GM21390 (cell line): Measurements from ENCODE around the gene CLDN24.
"Not testable (repeated sequence)": the region's sequence is repeated elsewhere in the genome, so short reads cannot be mapped to it uniquely, and the experiment has no call there.

ENCODE experiments used
- ATAC-seq: cut with Tn5 transposase; IDR thresholded peaks from one replicate; pipeline ENCODE4 v1.9.1; 2021; ENCODE audit not compliant: unreplicated experiment

CLDN24 gene

DNA sequence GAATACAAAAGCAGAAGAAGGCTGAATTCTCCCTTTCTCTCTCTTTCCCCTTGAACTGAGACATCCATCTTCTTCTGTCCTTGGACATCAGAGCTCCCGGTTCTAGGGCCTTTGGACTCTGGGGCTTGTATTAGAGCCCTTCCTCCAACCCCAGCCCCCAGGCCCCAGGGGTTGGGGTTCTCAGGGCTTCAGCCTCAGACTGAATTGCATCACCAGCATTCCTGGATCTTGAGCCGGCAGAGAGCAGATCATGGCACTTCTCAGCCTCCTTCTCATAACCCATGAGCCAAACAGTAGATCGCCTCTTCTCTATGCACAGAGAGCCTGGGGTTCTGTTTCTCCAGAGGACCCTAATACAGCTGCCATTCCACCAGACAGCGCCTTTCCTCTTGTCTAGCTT is 25.3 kb upstream of the CLDN24 start:
- ATAC-seq: no peak

GRCh38 chr4:183347146-183347545 is 24.9 kb upstream of the CLDN24 start:
- ATAC-seq: no peak

DNA sequence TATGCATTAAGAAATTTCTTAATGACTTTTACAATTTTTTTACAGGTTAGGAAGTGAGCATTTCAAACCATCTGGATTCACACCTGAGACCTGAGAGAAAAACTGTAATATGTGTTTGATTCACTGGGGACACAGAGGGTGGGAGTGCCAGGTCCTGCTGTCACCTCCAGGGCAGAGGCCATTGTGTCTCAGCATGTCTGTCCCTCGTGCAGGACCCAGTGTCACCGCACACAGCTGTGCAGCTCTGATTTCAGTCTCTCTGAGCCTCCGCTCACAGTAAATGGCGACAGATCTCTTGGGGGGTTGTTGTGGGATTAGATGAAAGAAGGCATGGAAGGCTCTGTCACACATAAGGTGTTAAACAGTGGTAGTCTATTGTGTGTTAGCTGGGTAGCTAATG is 23.0 kb upstream of the CLDN24 start:
- no peak for ATAC-seq

- no peak for ATAC-seq
These were observed 22.5 kb upstream of the CLDN24 start for GRCh38 chr4:183344523-183345255.

- ATAC-seq: no peak
These were observed 21.5 kb upstream of the CLDN24 start for GRCh38 chr4:183343730-183344129.

- no peak for ATAC-seq
These were observed 20.6 kb upstream of the CLDN24 start for GRCh38 chr4:183342541-183343533.

DNA sequence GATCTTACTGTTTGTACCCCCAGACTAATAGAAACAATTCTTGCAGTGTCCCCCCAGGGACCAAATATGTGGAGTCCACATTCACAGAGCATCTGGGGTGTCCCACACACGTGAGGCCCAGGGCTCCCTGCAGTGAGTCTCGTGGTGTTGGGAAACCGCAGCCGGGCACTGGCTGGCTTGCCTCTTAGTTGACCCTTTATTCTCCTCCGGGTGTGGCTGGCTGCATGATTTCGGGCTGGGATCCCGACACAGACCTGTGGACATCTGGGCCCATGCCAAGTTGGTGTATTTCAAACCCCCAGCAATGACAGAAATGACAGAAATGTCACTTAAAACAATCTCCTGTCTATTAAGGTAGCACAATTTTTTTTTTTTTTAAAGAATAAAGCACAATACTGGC is 15.6 kb upstream of the CLDN24 start:
- ATAC-seq: no peak

DNA sequence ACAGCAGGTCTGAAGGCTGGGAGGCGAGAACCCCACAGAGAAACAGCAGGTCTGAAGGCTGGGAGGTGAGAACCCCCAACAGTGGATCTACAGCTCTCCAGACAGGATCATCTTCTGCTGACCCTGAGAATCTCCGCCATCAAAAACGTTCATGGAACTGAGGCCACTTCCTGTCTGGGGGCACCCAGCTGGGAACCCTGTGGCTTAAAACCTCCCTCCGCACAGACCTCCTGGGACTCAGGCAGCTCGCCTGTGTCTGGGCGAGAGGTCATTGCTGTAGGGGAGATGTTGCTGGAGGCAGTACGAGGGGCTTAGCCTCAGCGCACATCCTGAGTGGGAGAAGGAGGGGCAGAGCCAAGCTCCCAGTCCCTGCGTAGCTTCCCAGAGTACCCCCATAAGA is 15.1 kb upstream of the CLDN24 start:
- ATAC-seq: no peak

DNA sequence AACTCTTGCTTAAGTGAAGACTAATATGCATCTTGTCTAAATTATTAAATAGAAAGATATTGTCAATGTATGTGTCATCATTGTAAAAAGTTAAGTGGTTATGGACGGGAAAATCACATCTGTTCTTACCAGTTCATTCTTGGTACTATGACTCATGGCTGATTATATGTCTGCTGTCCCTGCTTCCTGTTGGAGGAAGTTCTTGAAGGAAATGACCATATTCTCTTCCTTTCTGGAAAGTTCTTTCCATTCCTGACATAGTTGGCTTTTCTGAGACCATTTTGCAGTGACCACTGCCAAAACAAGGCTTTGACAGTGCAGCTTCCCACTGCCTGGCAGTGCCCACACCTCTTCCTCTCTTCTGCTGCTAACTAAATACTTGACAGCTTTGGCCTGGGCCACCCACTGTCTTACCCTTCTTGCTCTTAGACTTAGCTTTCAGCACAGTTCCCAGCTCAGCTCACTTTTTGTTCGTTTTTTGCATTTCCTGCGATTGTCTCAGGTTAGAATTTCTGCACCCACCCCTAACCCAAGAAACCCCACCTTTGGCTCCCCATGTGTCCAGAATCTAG is 13.2 kb upstream of the CLDN24 start:
- ATAC-seq: no peak

GRCh38 chr4:183333983-183334382 is 11.8 kb upstream of the CLDN24 start:
- ATAC-seq: no peak

- ATAC-seq: no peak
These were observed 11.0 kb upstream of the CLDN24 start for GRCh38 chr4:183333202-183333601.

DNA sequence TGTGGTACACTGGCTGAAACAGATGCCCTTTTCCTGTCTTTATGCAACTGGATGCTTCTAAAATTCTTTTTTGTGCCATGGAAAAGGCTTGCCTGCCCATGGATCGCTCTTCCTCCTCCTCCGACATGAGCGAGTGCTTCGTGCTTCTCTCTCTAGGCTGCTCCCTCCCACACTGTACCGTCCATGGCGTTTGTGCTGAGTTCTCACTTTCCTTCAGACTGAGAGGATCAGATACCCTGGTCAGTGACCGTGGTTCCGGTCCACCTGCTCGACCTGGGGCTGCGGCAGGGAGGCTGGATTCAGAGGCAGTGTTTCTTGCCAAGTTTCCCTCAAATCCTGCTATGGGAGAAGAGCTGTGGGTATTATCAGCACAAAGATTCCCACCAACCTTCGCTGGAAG is 10.2 kb upstream of the CLDN24 start:
- ATAC-seq: no peak

GRCh38 chr4:183330841-183331240 is 8.6 kb upstream of the CLDN24 start:
- ATAC-seq: no peak

GRCh38 chr4:183329954-183330742 is 7.9 kb upstream of the CLDN24 start:
- no peak for ATAC-seq

DNA sequence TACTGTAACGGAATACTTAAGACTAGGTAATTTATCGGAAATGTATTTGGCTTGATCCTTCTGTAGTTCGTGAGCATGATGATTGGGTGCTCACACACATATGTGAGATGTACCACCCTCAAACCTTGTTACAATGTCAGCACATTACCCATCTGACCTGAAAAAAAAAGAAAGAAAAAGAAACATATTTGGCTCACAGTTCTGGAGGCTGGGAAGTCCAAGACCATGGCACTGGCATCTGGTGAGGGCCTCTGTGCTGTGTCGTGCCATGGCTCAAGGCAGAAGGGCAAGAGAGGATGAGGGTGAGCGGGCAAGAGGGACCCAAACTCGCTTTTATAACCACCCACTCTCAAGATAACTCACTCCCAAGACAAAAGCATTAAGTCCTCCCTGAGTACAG is 7.0 kb upstream of the CLDN24 start:
- ATAC-seq: no peak

GRCh38 chr4:183328832-183329231 is 6.6 kb upstream of the CLDN24 start:
- no peak for ATAC-seq

- no peak for ATAC-seq
These were observed 5.6 kb upstream of the CLDN24 start for GRCh38 chr4:183327827-183328226.

DNA sequence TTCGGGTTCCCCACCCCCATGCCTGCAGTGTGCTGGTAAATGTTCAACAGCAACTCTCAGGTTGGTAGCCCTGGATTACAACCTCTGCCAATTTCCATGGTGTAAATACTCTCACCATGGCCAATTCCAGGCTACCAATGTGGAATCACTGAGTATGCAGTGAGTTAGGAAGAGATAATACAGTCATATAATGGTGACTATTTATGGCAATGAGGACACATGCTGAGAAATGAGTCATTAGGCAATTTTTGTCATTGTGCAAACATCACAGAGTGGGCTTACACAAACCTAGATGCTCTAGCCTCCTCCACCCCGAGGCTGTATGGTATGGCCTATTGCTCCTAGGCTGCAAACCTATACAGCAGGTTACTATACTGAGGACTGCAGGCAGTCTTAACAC is 4.6 kb upstream of the CLDN24 start:
- no peak for ATAC-seq

- ATAC-seq: not testable (repeated sequence)
These were observed 4.2 kb upstream of the CLDN24 start for GRCh38 chr4:183326387-183326786.

DNA sequence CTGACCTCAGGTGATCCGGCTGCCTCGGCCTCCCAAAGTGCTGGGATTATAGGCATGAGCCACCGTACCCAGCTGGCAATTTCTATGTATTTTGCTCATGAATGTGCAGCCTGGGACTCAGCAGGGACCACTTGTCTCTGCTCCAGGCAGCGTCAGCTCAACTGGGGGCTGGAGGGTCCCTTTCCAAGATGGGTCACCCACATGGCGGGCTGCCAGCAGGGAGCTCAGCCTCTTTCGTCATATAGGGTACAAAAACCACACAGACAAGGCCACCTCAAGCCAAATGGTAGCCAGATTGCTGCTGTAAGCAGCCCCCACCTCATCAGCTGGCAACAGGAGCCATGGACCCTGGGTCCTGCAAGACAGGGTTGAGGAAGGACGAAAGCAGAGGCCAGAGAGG is 2.4 kb upstream of the CLDN24 start:
- ATAC-seq: no peak

DNA sequence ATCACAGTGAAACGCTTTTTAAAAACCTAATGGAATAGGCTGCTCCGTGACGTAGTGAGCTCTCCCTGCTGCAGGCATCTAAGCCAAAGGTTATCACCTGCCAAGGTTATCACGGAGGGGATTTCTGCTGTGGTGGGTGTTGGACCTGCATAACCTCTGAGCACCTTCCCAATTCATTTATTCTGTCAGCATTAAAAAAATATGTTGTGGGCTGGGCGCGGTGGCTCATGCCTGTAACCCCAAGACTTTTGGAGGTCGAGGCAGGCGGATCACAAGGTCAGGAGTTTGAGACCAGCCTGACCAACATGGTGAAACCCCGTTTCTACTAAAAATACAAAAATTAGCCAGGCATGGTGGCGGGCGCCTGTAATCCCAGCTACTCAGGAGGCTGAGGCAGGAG is 1.8 kb upstream of the CLDN24 start:
- not testable (repeated sequence) for ATAC-seq
